K562 (cell line): Measurements from ENCODE around the gene ABCC9. TPM values are rescaled to one million over a fixed set of nuclear protein-coding genes. Genes with fewer than 3 reads are reported as not detected.

Experiments
- ATAC-seq: fragments of 200-7000 bp; cut with Tn5 transposase; 3 replicates; pipeline ENCODE4 v1.9.1; 2020; ENCODE audit warnings: moderate library complexity
- BruUV-seq: library from RNA; stranded (reverse); fragments of 400-500 nt; replicated peaks from 2 replicates; lab custom pipeline; 2021; lab: Mats Ljungman, UMichigan
- CTCF ChIA-PET: fragments of 300-600 bp; formaldehyde crosslinking; extraction: SDS; loops from one replicate; lab custom pipeline; 2021; ENCODE audit warnings: low intra/inter-chr PET ratio; lab: Yijun Ruan, JAX
- POLR2A ChIA-PET: fragments of 300-600, 350-650 bp; sonication (Branson Sonifier 250); formaldehyde crosslinking; extraction: SDS; loops from one replicate; lab custom pipeline; 2021; ENCODE audit warnings: antibody characterized with exemption, inconsistent platforms; lab: Yijun Ruan, JAX
- DNase-seq, 4 experiments: peaks; one replicate each; pipeline versions ENCODE4 v3.0.0 to v3.0.0-alpha.2; 2011 to 2018; ENCODE audit warnings: low spot score in 3 of 4, mixed read lengths in 3 of 4; ENCODE audit errors: extremely low read depth in 1 of 4
- FAIRE-seq: peaks from 2 replicates; lab custom pipeline; 2011; peaks lifted over from hg19 to GRCh38; lab: Jason Lieb, UNC
- H2AFZ ChIP-seq: 2 replicates; pipeline ENCODE4 v1.6.0; 2011; ENCODE audit warnings: low read depth, low read length, control low read depth, inconsistent platforms
- H3K27ac ChIP-seq: fragments of 200-600 bp; 3 replicates; pipeline ENCODE4 v1.8.0; 2011; ENCODE audit warnings: low read depth, mild to moderate bottlenecking, control low read depth, inconsistent platforms, low read length, moderate library complexity, mixed read lengths; ENCODE audit errors: extremely low read depth
- H3K27me3 ChIP-seq, 2 experiments: fragments of 300-600 bp in 1 of 2; 2 replicates in 1 of 2; 3 replicates in 1 of 2; pipeline versions ENCODE4 v1.6.0 to v1.8.0; 2011; ENCODE audit warnings: inconsistent platforms in 2 of 2, low read length in 2 of 2, mild to moderate bottlenecking in 1 of 2, mixed read lengths in 1 of 2, moderate library complexity in 1 of 2; ENCODE audit not compliant: control insufficient read depth in 2 of 2, insufficient read depth in 2 of 2
- H3K36me3 ChIP-seq: fragments of 300-600 bp; 3 replicates; pipeline ENCODE4 v1.8.0; 2011; ENCODE audit warnings: mild to moderate bottlenecking, low read length, inconsistent platforms; ENCODE audit not compliant: control insufficient read depth, insufficient read depth
- H3K4me1 ChIP-seq, 2 experiments: fragments of 200-600 bp in 1 of 2; replicated peaks in 1 of 2; 2 replicates in 1 of 2; 3 replicates in 1 of 2; pipeline versions ENCODE4 v1.5.1 to v1.8.0; 2011; ENCODE audit warnings: inconsistent platforms in 2 of 2, low read length in 2 of 2, mild to moderate bottlenecking in 1 of 2, mixed read lengths in 1 of 2, moderate library complexity in 1 of 2; ENCODE audit not compliant: control insufficient read depth in 2 of 2, insufficient read depth in 2 of 2
- H3K4me2 ChIP-seq: 2 replicates; pipeline ENCODE4 v1.6.1; 2011; ENCODE audit warnings: low read length, control low read depth, inconsistent platforms, mixed read lengths; ENCODE audit not compliant: insufficient read depth
- H3K4me3 ChIP-seq: fragments of 200-600 bp; sonication (generic), shearing (Covaris generic); 2 replicates; pipeline ENCODE4 v1.5.1; 2016; ENCODE audit warnings: control low read depth, inconsistent platforms
- H3K79me2 ChIP-seq: fragments of 200-600 bp; 3 replicates; pipeline ENCODE4 v1.8.0; 2011; ENCODE audit warnings: low read length, inconsistent platforms; ENCODE audit not compliant: control insufficient read depth, insufficient read depth
- H3K9ac ChIP-seq, 2 experiments: 2 replicates each; pipeline versions ENCODE4 v1.6.0 to v1.6.1; 2011; ENCODE audit warnings: low read depth in 2 of 2, low read length in 2 of 2, control low read depth in 1 of 2, inconsistent platforms in 1 of 2, mild to moderate bottlenecking in 1 of 2, mixed read lengths in 1 of 2; ENCODE audit not compliant: insufficient read depth in 1 of 2
- H3K9me1 ChIP-seq: one replicate; pipeline ENCODE4 v1.6.0; 2011; ENCODE audit warnings: inconsistent platforms, mild to moderate bottlenecking, low read length, moderate library complexity; ENCODE audit not compliant: control insufficient read depth, insufficient read depth
- H3K9me3 ChIP-seq: replicated peaks from 2 replicates; pipeline ENCODE4 v1.5.1; 2011; ENCODE audit warnings: low read depth, low read length, inconsistent platforms; ENCODE audit not compliant: control insufficient read depth, insufficient read depth
- H4K20me1 ChIP-seq: replicated peaks from 2 replicates; pipeline ENCODE4 v1.6.1; 2011; ENCODE audit warnings: low read length, inconsistent platforms, mixed read lengths; ENCODE audit not compliant: control insufficient read depth, insufficient read depth
- C11orf30 ChIP-seq: fragments of 450-650 bp; IDR thresholded peaks from 2 replicates; pipeline ENCODE4 v1.6.1; 2016; ENCODE audit warnings: low read depth, mild to moderate bottlenecking
- EGR1 ChIP-seq: fragments of 450-650 bp; conservative IDR thresholded peaks from 2 replicates; pipeline ENCODE4 v1.6.1; 2017; ENCODE audit warnings: mild to moderate bottlenecking
- MCM5 ChIP-seq: fragments of 450-650 bp; IDR thresholded peaks from 2 replicates; pipeline ENCODE4 v1.6.1; 2016; ENCODE audit warnings: low read depth
- MITF ChIP-seq: IDR thresholded peaks from 2 replicates; pipeline ENCODE4 v1.6.1; 2014; ENCODE audit warnings: antibody characterized with exemption
- NBN ChIP-seq: fragments of 450-650 bp; IDR thresholded peaks from 2 replicates; pipeline ENCODE4 v1.6.1; 2016; ENCODE audit warnings: low read depth, mild to moderate bottlenecking
- NFIX ChIP-seq: fragments of 250-450 bp; sonication (Bioruptor Pico); IDR thresholded peaks from 2 replicates; pipeline ENCODE4 v1.4.0; 2020; ENCODE audit warnings: low read depth, mild to moderate bottlenecking, moderate library complexity
- PTTG1 ChIP-seq: fragments of 450-650 bp; IDR thresholded peaks from 2 replicates; pipeline ENCODE4 v1.6.1; 2016; ENCODE audit warnings: low read depth, mild to moderate bottlenecking, missing genetic modification characterization, missing compliant biosample characterization
- ZNF316 ChIP-seq: fragments of 450-650 bp; IDR thresholded peaks from 2 replicates; pipeline ENCODE4 v1.6.1; 2016
- ZNF324 ChIP-seq: fragments of 250-450 bp; sonication (Bioruptor Pico); IDR thresholded peaks from 2 replicates; pipeline ENCODE4 v1.4.0; 2020; ENCODE audit warnings: mild to moderate bottlenecking
- ZNF740 ChIP-seq, 3 experiments: fragments of 200-800 bp in 1 of 3; sonication (Bioruptor generic) in 1 of 3; sonication (generic) in 1 of 3; formaldehyde crosslinking in 1 of 3; IDR thresholded peaks; 2 replicates each; pipeline versions ENCODE4 v1.6.1 to v1.8.0; 2016 to 2022; ENCODE audit warnings: mild to moderate bottlenecking in 2 of 3, missing compliant biosample characterization in 2 of 3, missing genetic modification characterization in 2 of 3, missing genetic modification reagents in 1 of 3
- WGBS: fragments of 100-300 bp; shearing (Covaris generic); methylation state at CpG from one replicate; pipeline ENCODE4 v1.1.6; 2016; ENCODE audit warnings: low coverage, mixed read lengths; ENCODE audit not compliant: insufficient coverage; ENCODE audit errors: missing lambda C conversion rate; 5-methylcytosine and 5-hydroxymethylcytosine counted together
- in situ Hi-C: fragments of 300-500 bp; cut with MboI; formaldehyde crosslinking; loops from 4 replicates; pipeline ENCODE4 v1.15.0; 2018; ENCODE audit warnings: inconsistent platforms, mixed read lengths
- intact Hi-C: fragments of 100-400 bp; cut with micrococcal nuclease; formaldehyde crosslinking; loops from 2 replicates; pipeline ENCODE4 v1.14.2; 2022
- polyA plus RNA-seq, 8 experiments: library from polyadenylated mRNA; depleted of rRNA in 4 of 8; stranded (reverse) in 5 of 8; unstranded in 3 of 8; fragments of >200 nt; fragmentation: Nextera tagmentation in 2 of 8; fragmentation: Illumina TruSeq in 1 of 8; extraction: Ambion mirVana in 2 of 8; extraction: Trizol in 1 of 8; gene quantifications; 2 replicates each; pipeline versions ENCODE4 v1.2.1 to v1.2.3, GENCODE V29; 2011 to 2014; ENCODE audit warnings: inconsistent platforms in 1 of 8, missing spikeins in 1 of 8
- total RNA-seq, 7 experiments: library from RNA; depleted of rRNA in 6 of 7; stranded (reverse); fragments of >200 nt in 6 of 7; fragmentation: Illumina TruSeq in 2 of 7; extraction: Trizol in 2 of 7; gene quantifications; 2 replicates each; pipeline versions ENCODE4 v1.2.1 to v1.2.3, GENCODE V29; 2011 to 2021; ENCODE audit warnings: low replicate concordance in 1 of 7
- TF ChIP-seq, protein P1 (sequence below): fragments of 150-350 bp; IDR thresholded peaks from 2 replicates; pipeline ENCODE4 v1.6.1; 2014; ENCODE audit warnings: low read depth, mild to moderate bottlenecking, low read length, borderline replicate concordance
- TF ChIP-seq, protein P2 (sequence below): fragments of 450-650 bp; IDR thresholded peaks from 2 replicates; pipeline ENCODE4 v1.6.1; 2016; ENCODE audit warnings: mild to moderate bottlenecking

Gene ABCC9
- total and polyA plus RNA-seq, 9 of the 15 experiments (the other 6 are each of a cell fraction or from before 2014, with no cell fraction given), result 0.05 to 0.40 (median 0.18) TPM

GRCh38 chr12:21983095-21983494, 41.9 kb upstream of the ABCC9 start (continued):
- TF ChIP-seq, protein P1, sequence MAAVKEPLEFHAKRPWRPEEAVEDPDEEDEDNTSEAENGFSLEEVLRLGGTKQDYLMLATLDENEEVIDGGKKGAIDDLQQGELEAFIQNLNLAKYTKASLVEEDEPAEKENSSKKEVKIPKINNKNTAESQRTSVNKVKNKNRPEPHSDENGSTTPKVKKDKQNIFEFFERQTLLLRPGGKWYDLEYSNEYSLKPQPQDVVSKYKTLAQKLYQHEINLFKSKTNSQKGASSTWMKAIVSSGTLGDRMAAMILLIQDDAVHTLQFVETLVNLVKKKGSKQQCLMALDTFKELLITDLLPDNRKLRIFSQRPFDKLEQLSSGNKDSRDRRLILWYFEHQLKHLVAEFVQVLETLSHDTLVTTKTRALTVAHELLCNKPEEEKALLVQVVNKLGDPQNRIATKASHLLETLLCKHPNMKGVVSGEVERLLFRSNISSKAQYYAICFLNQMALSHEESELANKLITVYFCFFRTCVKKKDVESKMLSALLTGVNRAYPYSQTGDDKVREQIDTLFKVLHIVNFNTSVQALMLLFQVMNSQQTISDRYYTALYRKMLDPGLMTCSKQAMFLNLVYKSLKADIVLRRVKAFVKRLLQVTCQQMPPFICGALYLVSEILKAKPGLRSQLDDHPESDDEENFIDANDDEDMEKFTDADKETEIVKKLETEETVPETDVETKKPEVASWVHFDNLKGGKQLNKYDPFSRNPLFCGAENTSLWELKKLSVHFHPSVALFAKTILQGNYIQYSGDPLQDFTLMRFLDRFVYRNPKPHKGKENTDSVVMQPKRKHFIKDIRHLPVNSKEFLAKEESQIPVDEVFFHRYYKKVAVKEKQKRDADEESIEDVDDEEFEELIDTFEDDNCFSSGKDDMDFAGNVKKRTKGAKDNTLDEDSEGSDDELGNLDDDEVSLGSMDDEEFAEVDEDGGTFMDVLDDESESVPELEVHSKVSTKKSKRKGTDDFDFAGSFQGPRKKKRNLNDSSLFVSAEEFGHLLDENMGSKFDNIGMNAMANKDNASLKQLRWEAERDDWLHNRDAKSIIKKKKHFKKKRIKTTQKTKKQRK, result no peak
- TF ChIP-seq EGR1 (no peak), MITF (no peak)
- TF ChIP-seq, all 486 proteins: peak for 0

- TF ChIP-seq MCM5, result no peak
- TF ChIP-seq, protein P2, sequence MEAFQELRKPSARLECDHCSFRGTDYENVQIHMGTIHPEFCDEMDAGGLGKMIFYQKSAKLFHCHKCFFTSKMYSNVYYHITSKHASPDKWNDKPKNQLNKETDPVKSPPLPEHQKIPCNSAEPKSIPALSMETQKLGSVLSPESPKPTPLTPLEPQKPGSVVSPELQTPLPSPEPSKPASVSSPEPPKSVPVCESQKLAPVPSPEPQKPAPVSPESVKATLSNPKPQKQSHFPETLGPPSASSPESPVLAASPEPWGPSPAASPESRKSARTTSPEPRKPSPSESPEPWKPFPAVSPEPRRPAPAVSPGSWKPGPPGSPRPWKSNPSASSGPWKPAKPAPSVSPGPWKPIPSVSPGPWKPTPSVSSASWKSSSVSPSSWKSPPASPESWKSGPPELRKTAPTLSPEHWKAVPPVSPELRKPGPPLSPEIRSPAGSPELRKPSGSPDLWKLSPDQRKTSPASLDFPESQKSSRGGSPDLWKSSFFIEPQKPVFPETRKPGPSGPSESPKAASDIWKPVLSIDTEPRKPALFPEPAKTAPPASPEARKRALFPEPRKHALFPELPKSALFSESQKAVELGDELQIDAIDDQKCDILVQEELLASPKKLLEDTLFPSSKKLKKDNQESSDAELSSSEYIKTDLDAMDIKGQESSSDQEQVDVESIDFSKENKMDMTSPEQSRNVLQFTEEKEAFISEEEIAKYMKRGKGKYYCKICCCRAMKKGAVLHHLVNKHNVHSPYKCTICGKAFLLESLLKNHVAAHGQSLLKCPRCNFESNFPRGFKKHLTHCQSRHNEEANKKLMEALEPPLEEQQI, result no peak
- no peak for TF ChIP-seq PTTG1 (tag)
- no peak for TF ChIP-seq ZNF740 (CRISPR knock-in tag; IDR thresholded peaks at IDR 0.05)
- TF ChIP-seq ZNF740 (tag; IDR thresholded peaks at IDR 0.05), result no peak
- no peak for TF ChIP-seq NFIX (CRISPR knock-in tag)
- TF ChIP-seq NBN, result no peak
- TF ChIP-seq C11orf30, result no peak
- TF ChIP-seq ZNF324, result no peak
- TF ChIP-seq ZNF316, result peak; percentile 18; the same call in 1 of the 2 replicates
- WGBS, result 11% methylated on average over 1 of the region's 1 CpG
- ChIA-PET POLR2A (no interaction called here), CTCF (no interaction called here)
- no peaks in the 10 kb centered on the region for H4K20me1 ChIP-seq
- H3K4me3 ChIP-seq, result no peak overlapping the region
- H3K27ac ChIP-seq, result no peak overlapping the region
- no peak overlapping the region for H2AFZ ChIP-seq
- no peaks in the 10 kb centered on the region for H3K9me1 ChIP-seq
- intact Hi-C loops, result no loop called here
- H3K36me3 ChIP-seq, result no peaks in the 10 kb centered on the region
- H3K9me3 ChIP-seq, result no peaks in the 10 kb centered on the region
- BruUV-seq, result no TSS peak
- no peaks in the 10 kb centered on the region for H3K4me1 ChIP-seq
- ATAC-seq, result no peak
- no peaks in the 10 kb centered on the region for H3K27me3 ChIP-seq
- FAIRE-seq, result no peak
- in situ Hi-C loops, result no loop called here
- DNase-seq, result no peak
- H3K4me2 ChIP-seq, result no peak overlapping the region
- no peaks in the 10 kb centered on the region for H3K79me2 ChIP-seq
- H3K9ac ChIP-seq, result no peak overlapping the region
Measured at GRCh38 chr12:21980544-21980943, 39.3 kb upstream of the ABCC9 start.
